Astrocyte of the cerebellum (primary cell): ENCODE results near the gene POMGNT1.

Experiments
- DNase-seq: peaks from one replicate; pipeline ENCODE4 v3.0.0-alpha.2; 2011; ENCODE audit warnings: low read depth
- H3K4me3 ChIP-seq: 2 replicates; pipeline ENCODE4 v1.5.1; 2011; ENCODE audit warnings: mild to moderate bottlenecking, low read depth, low read length, moderate library complexity
- CTCF ChIP-seq: IDR thresholded peaks from 2 replicates; pipeline ENCODE4 v1.5.1; 2012; ENCODE audit warnings: low read length, low read depth, moderate library complexity, mild to moderate bottlenecking; ENCODE audit errors: missing control alignments
- in situ Hi-C: cut with HindIII; loops from 2 replicates; pipeline ENCODE4 v1.10.0; 2017; ENCODE audit warnings: low sequenced_read_pairs

The POMGNT1 gene

DNA sequence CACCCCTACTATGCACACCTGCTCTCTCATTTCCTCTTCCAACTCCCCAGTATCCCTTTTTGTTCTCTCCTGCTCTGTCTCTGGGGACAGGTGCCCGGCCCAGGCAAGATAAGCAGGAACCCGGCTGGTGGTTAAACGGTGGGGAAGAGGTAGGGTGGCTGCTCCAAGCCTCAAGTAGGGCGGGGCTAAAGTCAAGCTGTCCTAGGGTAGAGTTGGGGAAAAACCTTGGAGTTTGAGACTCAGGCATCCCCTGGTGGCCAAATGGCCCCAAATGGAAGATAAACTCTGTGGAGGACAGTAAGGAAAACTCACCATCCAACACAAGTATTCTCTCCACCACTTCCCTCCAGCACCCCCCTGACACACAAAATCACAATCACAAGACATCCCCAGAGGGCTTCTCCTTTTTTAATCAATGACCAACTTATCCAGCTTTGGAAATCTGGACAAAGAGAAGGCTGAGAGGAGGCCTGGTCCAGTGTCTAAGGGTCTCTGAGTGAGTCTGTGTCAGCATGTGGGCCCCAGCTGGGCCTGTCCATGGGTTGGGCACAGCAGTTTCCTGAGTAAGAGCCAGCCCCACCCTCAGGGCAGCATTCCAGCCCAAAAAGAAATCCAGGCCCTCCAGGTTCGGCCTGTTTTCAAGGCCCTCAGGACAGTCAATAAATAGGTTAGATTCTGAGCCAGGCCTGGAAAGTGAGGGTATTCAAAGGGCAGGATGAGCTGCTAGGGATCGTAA is 9.8 kb downstream of the POMGNT1 start:
- no peak for DNase-seq
- TF ChIP-seq CTCF: peak; percentile 19
- in situ Hi-C loops: no loop called here
- no peak overlapping the region for H3K4me3 ChIP-seq

- no peak for DNase-seq
- no peak overlapping the region for H3K4me3 ChIP-seq
- TF ChIP-seq CTCF: no peak
- in situ Hi-C loops: no loop called here
These were observed 10.9 kb downstream of the POMGNT1 start for GRCh38 chr1:46187106-46187869.

DNA sequence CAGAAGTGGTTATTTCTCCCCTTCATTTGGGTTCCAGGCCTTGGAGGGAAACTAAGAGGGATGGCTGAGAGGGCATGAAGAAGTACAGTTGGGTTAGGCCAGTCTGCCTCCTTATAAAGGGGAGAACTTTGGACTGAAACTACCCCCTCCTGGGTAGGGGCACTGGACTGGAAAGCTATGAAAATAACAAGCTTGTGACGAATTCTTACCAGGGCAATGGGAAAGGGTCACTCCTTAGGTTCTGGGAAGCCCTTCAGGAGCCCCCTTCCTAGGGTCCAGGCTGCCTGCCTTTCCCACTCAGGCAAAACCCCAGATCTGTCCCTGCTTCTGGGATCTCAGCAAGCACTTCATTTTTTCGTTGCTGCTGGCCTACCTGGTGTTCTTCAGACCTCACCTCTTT is 12.2 kb downstream of the POMGNT1 start:
- no peak for DNase-seq
- in situ Hi-C loops: no loop called here
- TF ChIP-seq CTCF: no peak
- no peak overlapping the region for H3K4me3 ChIP-seq

DNA sequence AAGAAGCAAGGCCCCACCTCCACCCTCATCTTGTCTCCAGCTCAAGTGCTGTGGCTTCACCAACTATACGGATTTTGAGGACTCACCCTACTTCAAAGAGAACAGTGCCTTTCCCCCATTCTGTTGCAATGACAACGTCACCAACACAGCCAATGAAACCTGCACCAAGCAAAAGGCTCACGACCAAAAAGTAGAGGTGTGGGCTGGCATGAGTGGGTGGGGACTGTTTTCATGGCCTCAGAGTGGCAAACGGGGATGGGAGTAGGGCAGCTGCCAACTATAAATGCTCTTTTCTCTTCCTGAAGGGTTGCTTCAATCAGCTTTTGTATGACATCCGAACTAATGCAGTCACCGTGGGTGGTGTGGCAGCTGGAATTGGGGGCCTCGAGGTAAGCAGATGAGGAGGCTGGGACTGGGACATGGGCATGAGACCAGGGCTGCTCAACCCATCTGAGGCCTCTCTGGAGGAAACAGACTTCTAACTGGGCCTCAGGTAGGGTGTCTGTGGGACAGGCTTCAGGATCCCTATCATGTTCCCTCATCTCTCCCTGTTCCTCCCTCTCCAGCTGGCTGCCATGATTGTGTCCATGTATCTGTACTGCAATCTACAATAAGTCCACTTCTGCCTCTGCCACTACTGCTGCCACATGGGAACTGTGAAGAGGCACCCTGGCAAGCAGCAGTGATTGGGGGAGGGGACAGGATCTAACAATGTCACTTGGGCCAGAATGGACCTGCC is 13.1 kb downstream of the POMGNT1 start:
- in situ Hi-C loops: loop anchor here (5.0 kb wide), 1 partner anchor 153 kb away; no protein-coding TSS in a partner anchor
- no peak overlapping the region for H3K4me3 ChIP-seq
- no peak for DNase-seq

DNA sequence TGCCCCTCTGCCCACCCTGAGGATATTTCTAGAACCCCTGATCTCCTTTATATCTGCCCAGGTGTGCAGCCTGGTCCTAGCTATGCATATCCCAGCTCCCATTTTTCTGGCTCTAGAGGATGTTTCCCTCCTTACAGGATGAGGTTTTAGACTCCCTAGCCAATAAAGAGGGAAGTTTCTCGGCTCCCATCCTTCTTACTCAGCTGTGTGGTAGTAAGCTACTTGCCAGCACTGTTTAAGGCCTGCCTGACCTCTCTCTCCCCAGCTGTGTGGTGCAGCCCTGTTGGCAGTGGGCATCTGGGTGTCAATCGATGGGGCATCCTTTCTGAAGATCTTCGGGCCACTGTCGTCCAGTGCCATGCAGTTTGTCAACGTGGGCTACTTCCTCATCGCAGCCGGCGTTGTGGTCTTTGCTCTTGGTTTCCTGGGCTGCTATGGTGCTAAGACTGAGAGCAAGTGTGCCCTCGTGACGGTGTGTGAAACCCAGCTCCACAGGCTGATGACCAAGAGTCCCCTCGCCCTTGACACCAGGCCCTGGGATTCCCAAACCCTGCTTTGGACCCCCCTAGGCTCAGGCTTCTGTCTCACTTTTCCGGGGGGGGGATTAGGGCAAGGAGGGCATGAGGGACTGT is 14.2 kb downstream of the POMGNT1 start:
- no peak for DNase-seq
- TF ChIP-seq CTCF: no peak
- in situ Hi-C loops: loop anchor here (5.0 kb wide), 1 partner anchor 152 kb away; no protein-coding TSS in a partner anchor

More for the DNA sequence above, 13.1 kb downstream of the POMGNT1 start:
- no peak for TF ChIP-seq CTCF

More for the DNA sequence above, 14.2 kb downstream of the POMGNT1 start:
- no peak overlapping the region for H3K4me3 ChIP-seq
